Ishikawa (cell line): ENCODE results near the gene UTP20.

ENCODE experiments used
- CEBPB ChIP-seq: IDR thresholded peaks from 2 replicates; pipeline ENCODE4 v1.6.1; 2012
- CREB1 ChIP-seq: IDR thresholded peaks from 2 replicates; pipeline ENCODE4 v1.6.1; 2012; ENCODE audit warnings: low read depth
- EGR1 ChIP-seq: IDR thresholded peaks from 2 replicates; pipeline ENCODE4 v1.6.1; 2012
- EP300 ChIP-seq: IDR thresholded peaks from 2 replicates; pipeline ENCODE4 v1.6.1; 2012; ENCODE audit warnings: borderline replicate concordance
- FOXM1 ChIP-seq: IDR thresholded peaks from 2 replicates; pipeline ENCODE4 v1.6.1; 2012; ENCODE audit warnings: low read depth, borderline replicate concordance
- NFIC ChIP-seq: IDR thresholded peaks from 2 replicates; pipeline ENCODE4 v1.6.1; 2012
- RAD21 ChIP-seq: IDR thresholded peaks from 2 replicates; pipeline ENCODE4 v1.6.1; 2012; ENCODE audit warnings: low read depth
- TAF1 ChIP-seq: IDR thresholded peaks from 2 replicates; pipeline ENCODE4 v1.6.1; 2012; ENCODE audit warnings: low read depth, mild to moderate bottlenecking
- TCF12 ChIP-seq: IDR thresholded peaks from 2 replicates; pipeline ENCODE4 v1.6.1; 2012; ENCODE audit warnings: low read depth
- TEAD4 ChIP-seq: IDR thresholded peaks from 2 replicates; pipeline ENCODE4 v1.6.1; 2012
- YY1 ChIP-seq: IDR thresholded peaks from 2 replicates; pipeline ENCODE4 v1.6.1; 2012; ENCODE audit warnings: low read depth
- ZBTB7A ChIP-seq: IDR thresholded peaks from 2 replicates; pipeline ENCODE4 v1.6.1; 2012; ENCODE audit warnings: low read depth
- TF ChIP-seq, protein P1 (sequence below): IDR thresholded peaks from 2 replicates; pipeline ENCODE4 v1.6.1; 2012
- TF ChIP-seq, protein P2 (sequence below): IDR thresholded peaks from 2 replicates; pipeline ENCODE4 v1.6.1; 2012
- TF ChIP-seq, protein P3 (sequence below): IDR thresholded peaks from 2 replicates; pipeline ENCODE4 v1.6.1; 2012; ENCODE audit warnings: low read depth, mild to moderate bottlenecking

Gene UTP20

DNA sequence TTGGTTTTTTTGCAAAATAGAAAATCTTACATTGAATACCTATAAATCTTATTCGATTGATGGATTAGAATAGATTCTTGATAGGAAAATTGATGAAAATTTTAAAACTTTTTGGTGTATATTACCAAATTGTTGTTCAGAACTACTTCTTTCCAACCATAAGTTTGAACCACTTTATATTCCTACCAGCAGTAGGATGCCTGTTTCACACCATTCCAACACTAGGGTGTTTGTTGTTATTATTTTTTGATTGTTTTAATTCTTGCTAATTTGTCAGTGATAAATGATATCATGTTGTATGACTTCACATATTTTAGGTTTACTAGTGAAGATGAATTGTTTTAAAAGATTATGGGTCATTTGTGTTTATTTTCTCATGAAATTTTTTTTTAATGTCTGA lies 43.4 kb downstream of the UTP20 start:
- TF ChIP-seq, protein P1, sequence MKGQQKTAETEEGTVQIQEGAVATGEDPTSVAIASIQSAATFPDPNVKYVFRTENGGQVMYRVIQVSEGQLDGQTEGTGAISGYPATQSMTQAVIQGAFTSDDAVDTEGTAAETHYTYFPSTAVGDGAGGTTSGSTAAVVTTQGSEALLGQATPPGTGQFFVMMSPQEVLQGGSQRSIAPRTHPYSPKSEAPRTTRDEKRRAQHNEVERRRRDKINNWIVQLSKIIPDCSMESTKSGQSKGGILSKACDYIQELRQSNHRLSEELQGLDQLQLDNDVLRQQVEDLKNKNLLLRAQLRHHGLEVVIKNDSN, result no peak
- TF ChIP-seq, protein P2, sequence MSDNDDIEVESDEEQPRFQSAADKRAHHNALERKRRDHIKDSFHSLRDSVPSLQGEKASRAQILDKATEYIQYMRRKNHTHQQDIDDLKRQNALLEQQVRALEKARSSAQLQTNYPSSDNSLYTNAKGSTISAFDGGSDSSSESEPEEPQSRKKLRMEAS, result no peak
- TF ChIP-seq CEBPB, result no peak
- TF ChIP-seq NFIC, result no peak
- TF ChIP-seq EP300, result no peak
- no peak for TF ChIP-seq EGR1
- no peak for TF ChIP-seq TEAD4
- TF ChIP-seq TCF12, result no peak
- no peak for TF ChIP-seq FOXM1
- TF ChIP-seq TAF1, result no peak
- TF ChIP-seq, protein P3, sequence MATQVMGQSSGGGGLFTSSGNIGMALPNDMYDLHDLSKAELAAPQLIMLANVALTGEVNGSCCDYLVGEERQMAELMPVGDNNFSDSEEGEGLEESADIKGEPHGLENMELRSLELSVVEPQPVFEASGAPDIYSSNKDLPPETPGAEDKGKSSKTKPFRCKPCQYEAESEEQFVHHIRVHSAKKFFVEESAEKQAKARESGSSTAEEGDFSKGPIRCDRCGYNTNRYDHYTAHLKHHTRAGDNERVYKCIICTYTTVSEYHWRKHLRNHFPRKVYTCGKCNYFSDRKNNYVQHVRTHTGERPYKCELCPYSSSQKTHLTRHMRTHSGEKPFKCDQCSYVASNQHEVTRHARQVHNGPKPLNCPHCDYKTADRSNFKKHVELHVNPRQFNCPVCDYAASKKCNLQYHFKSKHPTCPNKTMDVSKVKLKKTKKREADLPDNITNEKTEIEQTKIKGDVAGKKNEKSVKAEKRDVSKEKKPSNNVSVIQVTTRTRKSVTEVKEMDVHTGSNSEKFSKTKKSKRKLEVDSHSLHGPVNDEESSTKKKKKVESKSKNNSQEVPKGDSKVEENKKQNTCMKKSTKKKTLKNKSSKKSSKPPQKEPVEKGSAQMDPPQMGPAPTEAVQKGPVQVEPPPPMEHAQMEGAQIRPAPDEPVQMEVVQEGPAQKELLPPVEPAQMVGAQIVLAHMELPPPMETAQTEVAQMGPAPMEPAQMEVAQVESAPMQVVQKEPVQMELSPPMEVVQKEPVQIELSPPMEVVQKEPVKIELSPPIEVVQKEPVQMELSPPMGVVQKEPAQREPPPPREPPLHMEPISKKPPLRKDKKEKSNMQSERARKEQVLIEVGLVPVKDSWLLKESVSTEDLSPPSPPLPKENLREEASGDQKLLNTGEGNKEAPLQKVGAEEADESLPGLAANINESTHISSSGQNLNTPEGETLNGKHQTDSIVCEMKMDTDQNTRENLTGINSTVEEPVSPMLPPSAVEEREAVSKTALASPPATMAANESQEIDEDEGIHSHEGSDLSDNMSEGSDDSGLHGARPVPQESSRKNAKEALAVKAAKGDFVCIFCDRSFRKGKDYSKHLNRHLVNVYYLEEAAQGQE, result no peak
- TF ChIP-seq CREB1, result no peak
- no peak for TF ChIP-seq YY1

DNA sequence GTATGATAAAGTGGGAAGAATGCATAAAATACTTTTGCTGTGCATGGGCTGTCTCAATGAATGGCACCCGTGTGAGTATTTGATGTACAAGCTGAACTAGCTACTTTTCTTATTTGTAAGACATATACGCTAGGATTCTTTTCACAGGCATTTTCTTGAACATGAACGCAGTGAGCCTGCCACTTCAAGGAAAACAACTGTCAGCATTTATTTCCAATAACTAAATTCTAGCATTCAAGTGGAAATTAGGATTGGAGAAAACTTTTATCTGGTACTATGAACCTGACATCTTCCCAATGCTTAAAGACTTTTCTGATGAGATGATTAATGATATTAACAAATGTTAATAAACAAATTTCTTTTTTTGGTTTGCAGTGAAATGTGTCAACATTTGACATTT lies 45.7 kb downstream of the UTP20 start:
- TF ChIP-seq TAF1, result no peak
- TF ChIP-seq EP300, result no peak

DNA sequence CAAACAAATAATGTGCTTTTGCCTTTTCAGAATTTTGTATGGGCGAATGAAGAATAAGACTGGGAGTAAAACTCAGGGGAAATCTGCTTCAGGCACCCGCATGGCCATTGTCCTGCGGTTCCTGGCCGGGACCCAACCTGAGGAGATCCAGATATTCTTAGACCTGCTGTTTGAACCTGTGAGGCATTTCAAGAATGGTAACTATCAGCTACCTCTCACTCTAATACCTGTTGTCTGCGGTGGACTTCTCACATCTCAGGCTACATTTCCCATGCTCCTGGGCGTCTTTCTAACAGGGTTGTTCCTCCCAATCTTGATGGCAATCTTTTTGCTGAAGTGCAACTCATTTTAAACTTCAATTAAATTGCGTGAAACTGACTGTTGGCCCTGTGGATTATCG lies 47.1 kb downstream of the UTP20 start:
- TF ChIP-seq TEAD4 (no peak), NFIC (no peak), TAF1 (no peak), TCF12 (no peak)

DNA sequence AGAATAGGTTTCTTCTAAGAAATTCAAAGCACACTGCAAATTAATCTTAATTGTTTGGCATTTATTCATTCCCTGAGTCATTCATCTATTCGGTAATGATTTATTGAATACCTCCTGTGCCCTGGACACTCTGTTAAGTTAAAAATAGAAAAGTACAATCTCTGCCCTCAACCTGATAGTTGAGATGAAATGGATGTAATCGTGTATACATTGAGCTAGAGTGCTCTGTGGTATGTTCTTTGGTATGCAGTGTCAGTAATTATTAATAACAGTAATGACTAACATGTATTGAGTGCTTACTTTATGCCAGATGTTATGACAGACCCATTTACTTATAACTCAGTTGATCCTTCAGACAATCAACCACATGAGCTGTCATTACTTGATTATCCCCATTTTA lies 47.6 kb downstream of the UTP20 start:
- TF ChIP-seq EP300, result no peak
- TF ChIP-seq CREB1, result no peak
- TF ChIP-seq YY1, result no peak
- no peak for TF ChIP-seq TEAD4
- TF ChIP-seq ZBTB7A, result no peak
- no peak for TF ChIP-seq NFIC
- TF ChIP-seq FOXM1, result no peak
- TF ChIP-seq TAF1, result no peak
- TF ChIP-seq, protein P2, result no peak
- no peak for TF ChIP-seq TCF12
- no peak for TF ChIP-seq EGR1
- TF ChIP-seq CEBPB, result no peak
- no peak for TF ChIP-seq RAD21
- TF ChIP-seq, protein P1, result no peak
- TF ChIP-seq, protein P3, result no peak

DNA sequence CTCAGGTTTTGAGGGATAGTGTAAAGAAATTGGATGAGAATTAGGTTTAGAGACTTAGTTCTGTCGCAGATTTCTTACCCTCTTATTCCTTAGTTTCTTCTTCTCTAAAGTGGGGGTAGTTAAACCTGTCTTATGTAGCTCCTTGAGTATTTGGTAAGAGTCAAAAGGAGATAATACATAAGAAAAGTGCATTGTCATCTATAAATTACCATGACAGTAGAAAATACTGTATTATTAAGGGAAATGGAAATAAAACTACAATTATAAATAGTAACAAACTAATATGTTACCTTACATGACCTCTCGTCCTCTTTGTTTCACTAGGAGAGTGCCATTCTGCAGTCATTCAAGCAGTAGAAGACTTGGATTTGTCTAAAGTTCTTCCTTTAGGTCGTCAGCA lies 49.0 kb downstream of the UTP20 start:
- TF ChIP-seq CREB1 (no peak), CEBPB (no peak), TAF1 (no peak), EP300 (no peak), FOXM1 (no peak), TEAD4 (no peak), RAD21 (no peak)
- TF ChIP-seq, protein P1, result no peak

DNA sequence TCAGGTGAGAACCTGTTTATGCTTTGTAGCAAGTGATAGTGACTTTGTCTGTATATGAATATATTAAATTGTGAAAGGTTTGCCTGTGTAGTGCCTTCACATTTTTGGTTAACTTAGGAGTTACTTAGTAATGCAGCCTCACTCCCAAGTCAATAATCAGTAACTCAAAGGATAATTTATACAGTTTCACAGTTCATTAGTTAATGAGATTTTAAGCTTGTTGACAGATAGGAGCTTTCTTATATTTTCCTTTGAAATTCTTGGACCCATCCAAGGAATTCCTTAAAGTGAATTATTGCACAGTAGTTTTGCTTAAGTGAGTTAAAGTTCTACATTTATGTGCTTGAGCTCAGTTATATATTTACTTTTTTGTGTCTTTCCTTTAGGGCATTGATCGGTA lies 50.7 kb downstream of the UTP20 start:
- TF ChIP-seq ZBTB7A, result no peak
- TF ChIP-seq YY1, result no peak
- TF ChIP-seq RAD21, result no peak
- no peak for TF ChIP-seq EGR1
- TF ChIP-seq CREB1, result no peak

DNA sequence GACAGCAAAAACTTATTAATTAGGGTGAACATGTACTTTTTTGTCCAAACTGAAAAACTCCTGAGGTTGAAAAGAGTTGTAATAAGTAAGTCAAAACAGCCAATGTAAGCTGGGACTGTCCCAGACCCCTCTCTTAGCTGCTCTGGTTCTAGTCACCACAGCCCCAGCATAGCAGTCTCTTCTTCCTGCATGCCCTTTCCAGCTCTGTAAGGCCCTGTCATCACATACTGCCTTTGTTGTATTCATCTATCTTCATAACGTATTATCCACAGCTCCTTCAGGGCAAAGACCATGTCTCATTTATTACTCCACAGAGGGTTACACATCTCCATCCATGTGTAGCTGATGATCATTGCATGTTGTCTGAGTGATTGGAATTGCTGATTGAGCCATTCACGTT lies 56.5 kb downstream of the UTP20 start:
- TF ChIP-seq, protein P3, result no peak
- no peak for TF ChIP-seq FOXM1
- no peak for TF ChIP-seq NFIC
- TF ChIP-seq CREB1, result no peak
- TF ChIP-seq YY1, result no peak
- no peak for TF ChIP-seq EGR1
- no peak for TF ChIP-seq TAF1
- TF ChIP-seq ZBTB7A, result no peak
- TF ChIP-seq TEAD4, result no peak
- TF ChIP-seq, protein P1, result no peak
- TF ChIP-seq CEBPB, result no peak
- TF ChIP-seq, protein P2, result no peak
- no peak for TF ChIP-seq TCF12
- TF ChIP-seq RAD21, result no peak
- TF ChIP-seq EP300, result no peak
